Measurements from ENCODE around the gene C1QL4.
"Not testable (repeated sequence)": the region's sequence is repeated elsewhere in the genome, so short reads cannot be mapped to it uniquely, and the experiment has no call there.

The C1QL4 gene

DNA sequence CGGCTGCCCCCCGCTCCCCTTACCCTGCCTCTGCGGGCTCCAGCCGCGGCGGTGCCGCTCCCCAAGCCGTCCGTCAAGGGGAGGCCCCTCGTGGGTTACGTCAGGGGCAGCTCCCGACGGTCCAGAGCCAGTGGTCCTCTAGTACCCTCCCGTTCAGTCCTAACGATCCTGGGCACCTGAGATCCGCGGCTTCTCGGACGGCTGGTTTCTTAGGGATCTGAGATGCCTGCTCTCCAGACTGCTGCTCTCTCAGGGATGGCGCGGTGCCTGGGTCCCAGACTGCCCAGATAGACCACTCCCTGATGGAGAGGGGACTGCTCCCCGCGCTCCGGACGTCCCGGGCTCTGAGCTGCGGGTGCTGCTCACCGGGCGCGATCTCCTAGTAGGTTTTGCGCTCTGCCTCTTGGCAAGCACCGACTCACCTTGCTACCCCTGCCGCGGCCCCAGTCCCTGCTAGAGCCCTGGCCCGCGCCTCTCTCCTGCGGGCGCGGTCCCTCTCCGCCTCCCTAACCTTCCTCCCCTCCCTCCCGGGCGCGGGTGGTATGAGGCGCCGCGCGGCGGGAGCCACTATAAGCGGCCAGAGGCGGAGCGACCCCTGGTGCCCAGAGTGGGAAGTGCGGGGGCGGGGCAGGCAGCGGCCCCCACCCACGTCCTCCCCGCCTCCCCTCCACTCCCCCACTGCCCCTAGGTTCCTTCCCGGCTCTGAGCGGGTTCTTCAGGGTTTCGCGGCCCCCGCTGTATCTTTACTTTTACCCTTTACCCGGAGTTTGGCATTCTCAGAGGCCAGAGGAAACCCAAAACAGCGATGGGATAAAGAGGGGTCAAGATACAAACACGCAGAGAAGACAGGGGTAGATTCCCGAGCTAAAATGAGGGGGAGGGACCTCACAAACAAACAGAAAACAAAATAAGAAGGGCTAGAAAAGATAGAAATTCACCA, at the start of gene C1QL4:
C1QL4 (minus strand) TSS at position 544 of the 940 bp plus-strand sequence. CDS start 711 bp downstream, outside the sequence.
- peak; percentile 90 for DNase-seq

DNA sequence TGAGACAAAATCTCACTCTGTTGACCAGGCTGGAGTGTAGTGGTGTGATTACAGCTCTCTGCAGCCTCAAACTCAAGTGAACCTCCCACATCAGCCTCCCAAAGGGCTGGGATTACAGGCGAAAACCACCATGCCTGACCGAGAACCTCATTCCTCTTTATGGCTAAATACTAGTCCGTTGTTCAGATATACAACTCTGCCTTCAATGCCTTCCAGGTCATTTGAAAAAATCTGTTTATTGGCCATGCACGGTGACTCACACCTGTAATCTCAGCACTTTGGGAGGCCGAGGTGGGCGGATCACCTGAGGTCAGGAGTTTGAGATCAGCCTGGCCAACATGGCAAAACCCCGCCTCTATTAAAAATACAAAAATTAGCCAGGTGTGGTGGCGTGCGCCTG, 43.2 kb upstream of the C1QL4 start:
- DNase-seq, result not testable (repeated sequence)

DNA sequence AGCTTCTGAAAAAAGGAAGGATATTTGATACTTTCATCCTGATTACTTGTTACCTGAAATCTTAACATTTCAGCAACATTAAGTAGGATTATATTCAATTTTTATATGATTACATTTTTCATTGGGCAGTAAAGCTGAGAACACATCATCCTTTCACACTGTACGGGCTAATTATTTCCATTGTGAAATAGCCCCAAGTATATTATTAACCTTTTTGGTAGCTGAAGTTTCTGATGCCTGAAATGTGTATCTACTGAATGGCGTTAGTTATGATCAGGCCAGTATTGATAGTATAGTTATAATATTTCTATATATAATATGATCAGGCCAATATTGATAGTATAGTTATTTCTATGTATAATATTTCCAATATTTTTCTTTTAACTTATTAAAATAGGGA, 40.4 kb upstream of the C1QL4 start:
- DNase-seq, result no peak

DNA sequence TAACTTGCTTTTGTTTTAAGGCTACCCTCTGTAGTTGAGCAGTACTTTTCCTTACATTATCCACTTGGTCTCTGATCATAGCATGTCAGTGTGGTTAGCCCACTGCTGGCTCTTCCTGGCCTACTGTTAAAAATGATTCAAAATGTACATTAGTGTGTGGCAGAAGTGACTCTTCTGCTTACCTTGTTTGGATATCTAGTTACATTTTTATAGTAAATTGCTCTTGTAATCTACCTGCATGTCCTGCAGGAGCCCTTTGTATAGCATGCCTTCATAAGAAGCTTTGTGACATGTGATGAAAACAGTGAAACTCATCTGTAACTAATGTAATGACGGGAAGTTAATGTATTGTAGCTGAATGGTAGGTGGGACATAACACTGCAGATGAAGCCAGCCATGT, 38.4 kb upstream of the C1QL4 start:
- no peak for DNase-seq

DNA sequence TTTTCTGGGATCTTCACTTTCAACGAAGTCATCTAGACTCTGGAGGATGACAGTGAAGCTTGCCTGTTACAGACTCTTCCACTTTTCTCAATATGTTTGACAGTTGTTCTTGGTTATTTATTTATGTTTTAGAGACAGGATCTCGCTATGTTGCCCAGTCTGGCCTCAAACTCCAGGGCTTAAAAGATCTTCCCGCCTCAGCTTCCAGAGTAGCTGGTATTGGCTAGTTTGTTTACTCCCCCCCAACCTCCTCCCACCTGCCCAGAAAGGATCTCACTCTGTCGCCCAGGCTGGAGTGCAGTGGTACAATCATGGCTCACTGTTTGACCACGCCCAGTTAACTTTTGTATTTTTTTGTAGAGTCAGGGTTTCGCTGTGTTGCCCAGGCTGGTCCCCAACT, 33.6 kb upstream of the C1QL4 start:
- no peak for DNase-seq

DNA sequence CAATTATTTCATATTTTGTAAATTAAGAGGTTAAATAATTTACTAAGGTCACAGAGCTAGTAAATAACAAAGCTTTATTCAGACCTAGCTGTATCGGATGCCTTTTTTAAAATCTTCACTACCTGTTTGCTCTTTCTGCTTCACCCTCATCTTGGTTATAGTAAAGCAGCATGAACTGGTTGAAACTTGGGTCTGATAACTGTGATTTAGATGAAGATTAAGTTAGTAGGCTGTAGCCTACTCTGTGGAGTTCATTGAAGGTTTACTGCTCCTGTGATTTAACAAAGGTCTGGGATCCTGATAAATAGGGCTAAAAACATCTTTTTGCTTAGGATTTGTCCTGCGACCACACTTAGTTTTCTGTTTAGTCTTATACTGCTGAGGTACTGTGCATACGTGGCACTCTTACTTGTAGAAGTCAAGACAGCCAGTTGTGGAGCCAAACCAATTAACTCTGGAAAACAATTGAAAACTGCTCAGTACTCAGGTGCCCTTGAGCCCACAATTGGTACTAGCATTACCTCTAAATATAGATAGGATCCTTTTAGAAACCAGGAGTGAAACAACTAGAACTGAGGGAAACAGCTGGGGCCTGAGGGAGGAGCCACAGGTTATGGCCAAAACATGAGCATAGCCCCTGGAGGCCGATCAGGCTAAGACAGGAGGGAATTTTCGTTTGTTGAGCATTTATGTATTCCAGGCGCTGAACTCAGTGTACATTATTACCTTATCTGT, 32.6 kb upstream of the C1QL4 start:
- DNase-seq, result peak; percentile 23

DNA sequence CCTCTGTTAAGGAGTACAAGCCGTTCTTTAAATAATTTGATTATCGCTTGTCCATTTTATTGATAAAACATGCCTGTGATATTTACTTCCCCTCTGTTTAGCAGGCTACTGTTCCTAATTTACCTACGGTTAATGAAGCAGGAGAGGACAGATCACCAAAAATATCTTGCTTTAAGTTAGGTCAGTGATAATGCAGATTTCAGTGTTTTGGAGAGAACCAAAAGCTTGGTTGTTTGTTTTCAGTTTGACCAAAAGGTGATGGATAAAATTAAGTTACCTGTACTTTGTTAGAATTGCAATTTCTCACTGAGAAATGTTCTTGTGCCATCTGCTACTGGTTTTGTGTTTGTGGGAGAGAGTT, 31.2 kb upstream of the C1QL4 start:
- no peak for DNase-seq

DNA sequence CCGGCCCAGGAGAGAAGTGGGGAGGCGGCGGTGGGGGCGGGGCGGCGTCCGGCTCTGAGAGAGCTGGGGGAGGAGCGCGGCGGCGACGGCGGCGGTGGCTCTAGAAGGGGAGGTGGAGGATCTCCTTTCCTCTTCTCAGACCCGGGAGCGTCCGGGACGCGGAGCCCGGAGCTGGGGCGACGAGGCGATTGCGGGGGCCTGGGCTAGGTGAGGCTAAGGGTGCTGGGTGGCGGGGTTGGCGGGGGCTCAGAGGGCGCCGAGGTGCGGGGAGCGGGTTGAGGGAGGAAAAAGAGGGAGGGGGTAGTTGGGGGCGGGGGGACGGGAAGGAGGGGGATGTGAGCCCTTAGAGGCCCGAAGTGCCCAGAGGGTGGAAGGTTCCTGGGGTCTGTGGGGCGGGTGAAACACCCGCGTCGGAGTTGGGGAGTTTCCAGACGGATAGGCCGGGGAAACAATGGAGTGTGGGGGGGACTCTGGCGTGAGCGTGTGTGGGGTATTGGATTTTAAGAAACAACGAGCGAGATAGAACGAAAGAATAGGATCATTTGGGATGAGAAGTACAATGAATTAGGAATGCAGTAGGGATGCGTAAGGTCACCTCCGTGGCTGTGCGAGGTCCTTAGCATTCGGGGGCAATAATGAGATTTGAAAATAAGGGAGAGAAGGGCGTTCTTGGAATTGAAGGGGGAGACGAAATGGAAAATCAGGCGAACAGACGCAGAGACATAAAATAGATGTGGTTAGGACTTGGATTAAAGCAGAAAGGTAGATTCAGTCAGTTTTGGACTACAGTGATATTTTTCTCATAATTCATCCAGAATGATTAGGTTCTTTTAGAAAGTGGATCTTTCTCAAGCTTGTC, 30.6 kb upstream of the C1QL4 start, which contains the start of gene SPATS2:
SPATS2 (plus strand) TSS at position 82 of the 859 bp plus-strand sequence. CDS start 93,551 bp downstream, outside the sequence.
- no peak for DNase-seq

DNA sequence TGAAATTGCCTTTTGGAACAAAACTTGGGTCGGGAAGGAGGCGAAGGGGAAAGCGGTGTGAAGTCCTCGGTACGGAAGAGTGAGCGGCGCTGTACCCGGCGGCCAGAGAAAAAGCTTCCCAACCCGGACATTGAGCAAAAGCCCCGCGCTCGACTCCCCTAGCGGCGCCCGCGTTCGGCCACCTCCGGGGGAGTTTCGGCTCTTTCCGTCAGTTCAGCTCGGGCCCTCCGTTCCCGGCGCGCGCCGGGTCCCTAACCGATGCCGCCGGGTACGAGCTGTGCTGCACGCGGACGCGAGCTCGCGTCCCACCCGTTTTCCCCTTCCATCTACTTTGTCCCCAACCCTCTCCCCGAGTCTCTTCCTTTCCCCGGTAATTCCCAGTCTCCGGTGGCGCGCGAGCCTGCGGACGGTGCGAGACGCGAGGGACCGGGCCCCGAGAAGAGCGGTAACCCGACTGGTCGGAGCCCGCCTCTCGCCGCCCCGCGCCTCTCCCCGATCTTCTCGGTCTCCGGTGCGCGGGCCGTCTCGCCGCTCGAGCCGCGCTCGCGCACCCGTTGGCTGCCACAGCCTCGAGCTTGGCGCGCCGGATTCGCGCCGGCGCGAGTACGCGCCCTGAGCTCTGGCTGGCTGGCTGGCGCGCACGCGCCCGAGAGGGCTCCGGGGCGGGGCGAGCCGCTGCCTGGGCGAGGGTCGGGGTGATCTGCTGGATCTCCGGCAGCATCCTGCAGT, 29.8 kb upstream of the C1QL4 start:
- DNase-seq, result peak; percentile 88

DNA sequence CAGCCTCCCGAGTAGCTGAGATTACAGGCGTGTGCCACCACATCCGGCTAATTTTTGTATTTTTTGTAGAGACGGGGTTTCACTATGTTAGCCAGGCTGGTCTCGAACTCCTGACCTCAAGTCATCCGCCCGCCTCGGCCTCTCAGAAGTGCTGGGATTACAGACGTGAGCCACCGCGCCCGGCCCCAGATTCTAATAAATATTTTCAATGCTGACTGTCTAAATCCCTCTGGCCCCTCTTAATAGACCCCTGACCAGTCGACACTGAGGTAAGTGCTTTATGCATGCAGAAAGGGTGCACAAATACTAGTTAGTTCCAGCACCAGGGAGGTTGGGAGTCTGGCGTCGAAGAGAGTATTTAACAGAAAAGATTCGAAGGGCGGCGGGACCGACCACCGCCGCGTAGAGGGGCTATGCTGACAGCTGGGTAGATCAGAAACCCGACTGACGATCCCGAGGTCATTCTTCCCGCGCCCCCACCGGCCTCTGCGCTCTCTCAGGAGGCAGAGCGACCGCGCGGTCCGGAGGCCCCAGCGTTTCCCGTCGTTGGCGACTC, 29.2 kb upstream of the C1QL4 start:
- DNase-seq, result no peak

DNA sequence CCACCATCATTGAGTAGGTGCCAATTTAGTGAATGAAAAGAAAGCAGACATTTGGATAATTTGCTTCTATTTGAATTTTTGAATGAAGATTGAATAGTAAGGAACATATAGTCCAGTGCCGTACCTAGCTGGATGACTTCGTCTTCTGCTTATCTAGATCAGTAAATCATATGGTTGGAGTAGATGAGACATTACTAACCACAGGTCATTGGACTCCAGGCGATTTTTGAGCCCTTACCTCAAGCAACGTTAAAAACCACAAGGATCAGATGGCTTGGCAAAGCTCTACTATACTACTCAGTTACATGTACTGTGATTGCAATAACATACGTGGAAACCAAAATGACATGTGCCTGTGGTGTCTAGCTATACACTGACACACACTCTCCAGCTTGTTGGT, 28.6 kb upstream of the C1QL4 start:
- no peak for DNase-seq

DNA sequence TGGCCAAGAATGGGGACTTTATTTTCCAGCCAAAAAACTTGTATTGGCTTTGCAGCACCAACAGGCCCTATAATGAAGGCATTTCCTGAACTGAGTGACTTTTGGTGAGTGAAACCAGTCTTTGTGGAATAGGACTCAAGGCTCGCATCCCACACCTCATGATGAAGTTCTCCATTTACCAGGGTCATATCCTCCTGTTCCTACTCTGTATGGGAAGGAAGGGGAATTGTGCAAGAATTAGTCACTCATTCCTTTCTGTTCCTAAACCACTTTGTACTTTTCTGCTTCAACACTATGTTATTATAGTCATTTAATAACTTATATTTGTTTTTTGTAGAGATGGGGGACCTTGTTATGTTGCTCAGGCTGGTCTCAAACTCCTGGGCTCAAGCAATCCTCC, 28.0 kb upstream of the C1QL4 start:
- no peak for DNase-seq

DNA sequence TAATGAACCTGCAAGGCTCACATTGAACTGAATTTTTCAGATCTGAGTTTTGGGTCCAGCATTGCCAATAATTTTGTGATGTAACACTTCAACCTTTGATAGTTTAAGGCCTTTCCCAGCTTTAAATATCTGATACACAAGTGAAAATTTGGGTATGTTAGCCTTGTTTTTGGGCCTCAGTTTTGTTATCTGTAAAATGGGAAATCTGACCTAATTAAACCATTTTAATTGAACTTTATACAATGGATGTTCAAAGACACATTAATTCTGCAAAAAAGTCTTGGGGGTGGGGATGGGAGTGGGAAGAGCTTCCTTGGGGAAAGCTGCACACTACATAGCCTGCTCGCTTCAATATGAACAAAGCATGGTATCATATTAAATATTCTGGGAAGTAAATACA, 25.1 kb upstream of the C1QL4 start:
- DNase-seq, result no peak

DNA sequence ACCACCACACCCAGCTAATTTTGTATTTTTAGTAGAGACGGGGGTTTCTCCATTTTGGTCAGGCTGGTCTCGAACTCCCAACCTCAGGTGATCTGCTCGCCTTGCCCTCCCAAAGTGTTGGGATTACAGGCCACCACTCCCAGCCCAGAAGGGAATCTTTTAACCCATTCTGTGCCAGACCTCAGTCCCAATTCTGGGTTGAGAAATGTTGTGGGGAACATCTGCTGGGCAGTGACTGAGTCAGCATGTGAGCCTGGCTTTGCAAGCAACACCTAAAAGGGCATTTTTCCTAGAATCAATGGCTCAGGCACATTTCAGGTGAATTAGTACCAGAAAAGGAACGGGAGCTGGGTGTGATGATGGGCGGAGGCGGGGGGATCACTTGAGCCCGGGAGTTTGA, 22.7 kb upstream of the C1QL4 start:
- no peak for DNase-seq

DNA sequence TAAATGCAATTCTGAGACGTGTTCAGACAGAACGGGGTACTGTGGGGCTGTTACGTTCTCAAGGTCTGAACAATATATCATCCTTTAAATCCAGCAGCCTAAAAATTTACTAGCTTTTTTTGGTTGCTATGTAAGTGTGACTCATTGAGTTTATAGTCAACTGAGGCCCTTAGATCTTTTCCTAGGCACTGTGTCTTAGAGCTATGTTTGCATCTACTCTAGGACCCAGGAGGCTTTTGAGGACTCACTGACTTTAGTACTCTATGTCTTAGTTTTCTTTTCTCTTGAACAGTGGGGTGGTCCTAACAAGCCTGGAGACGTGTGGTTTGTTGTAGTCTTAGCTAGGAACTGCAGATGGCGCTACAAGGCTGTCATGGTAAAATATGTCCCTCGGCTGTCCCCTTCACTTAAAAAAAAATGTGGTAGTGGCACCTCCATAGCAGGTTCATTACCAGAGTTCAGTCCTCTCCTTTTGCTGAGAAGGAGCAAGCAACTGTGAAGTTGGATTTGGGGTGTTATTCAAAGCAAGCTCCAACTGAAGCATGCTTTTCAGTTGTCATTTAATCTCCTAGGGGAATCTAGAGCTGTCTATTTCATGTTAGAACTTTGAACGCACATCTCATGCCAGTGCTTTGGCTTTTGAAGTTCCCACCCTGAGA, 21.6 kb upstream of the C1QL4 start:
- peak; percentile 68 for DNase-seq

DNA sequence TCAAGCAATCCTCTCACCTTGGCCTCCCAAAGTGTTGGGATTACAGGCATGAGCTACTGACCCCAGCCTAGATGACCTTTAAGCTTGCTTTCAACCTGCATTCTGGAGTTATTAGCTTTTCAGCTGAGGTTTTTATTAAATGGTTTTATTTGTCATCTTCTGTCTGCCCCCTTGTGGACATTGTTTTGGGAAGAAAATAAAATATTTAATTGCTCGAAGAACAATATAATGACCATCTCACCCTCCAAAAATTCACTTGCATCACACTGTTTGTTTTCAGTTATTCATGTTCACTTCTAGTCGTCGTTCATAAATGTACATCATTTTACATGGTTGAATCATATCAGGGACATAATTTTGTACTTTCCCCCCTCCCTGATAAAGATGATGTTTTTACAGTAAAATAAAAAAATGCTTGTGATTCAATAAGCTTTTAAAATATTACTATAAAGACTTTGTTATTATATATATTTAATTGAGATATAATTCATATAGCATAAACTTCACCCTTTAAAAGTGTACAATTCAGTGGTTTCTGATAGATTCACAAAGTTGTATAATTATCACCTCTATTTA, 20.2 kb upstream of the C1QL4 start:
- DNase-seq, result no peak

DNA sequence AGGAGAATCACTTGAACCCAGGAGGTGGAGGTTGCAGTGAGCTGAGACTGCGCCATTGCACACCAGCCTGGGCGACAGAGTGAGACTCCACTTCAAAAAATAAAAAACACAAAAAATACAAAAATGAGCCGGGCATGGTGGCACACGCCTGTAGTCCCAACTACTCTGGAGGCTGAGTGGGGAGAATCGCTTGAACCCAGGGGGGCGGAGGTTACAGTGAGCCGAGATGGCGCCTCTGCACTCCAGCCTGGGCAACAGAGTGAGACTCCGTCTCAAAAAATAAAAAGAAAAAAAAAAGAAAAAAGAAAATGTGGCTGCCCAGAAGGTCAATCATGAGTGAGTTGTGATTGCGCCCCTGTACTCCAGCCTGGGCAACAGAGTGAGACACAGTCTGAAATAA, 18.9 kb upstream of the C1QL4 start:
- no peak for DNase-seq

DNA sequence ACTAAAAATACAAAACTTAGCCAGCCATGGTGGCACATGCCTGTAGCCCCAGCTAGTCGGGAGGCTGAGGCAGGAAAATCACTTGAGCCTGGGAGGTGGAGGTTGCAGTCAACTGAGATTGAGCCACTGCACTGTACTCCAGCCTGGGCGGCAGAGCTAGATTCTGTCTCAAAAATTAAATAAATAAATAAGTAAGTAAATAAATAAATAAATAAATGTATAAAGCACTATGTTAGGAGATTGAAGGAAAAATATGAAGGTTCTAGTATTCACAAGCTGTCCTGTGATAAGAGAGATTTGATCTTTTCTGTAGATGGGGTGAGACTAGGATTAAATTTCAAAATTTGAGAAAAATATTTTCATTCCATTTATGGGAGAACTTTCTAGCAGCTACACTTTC, 15.4 kb upstream of the C1QL4 start:
- DNase-seq, result no peak

DNA sequence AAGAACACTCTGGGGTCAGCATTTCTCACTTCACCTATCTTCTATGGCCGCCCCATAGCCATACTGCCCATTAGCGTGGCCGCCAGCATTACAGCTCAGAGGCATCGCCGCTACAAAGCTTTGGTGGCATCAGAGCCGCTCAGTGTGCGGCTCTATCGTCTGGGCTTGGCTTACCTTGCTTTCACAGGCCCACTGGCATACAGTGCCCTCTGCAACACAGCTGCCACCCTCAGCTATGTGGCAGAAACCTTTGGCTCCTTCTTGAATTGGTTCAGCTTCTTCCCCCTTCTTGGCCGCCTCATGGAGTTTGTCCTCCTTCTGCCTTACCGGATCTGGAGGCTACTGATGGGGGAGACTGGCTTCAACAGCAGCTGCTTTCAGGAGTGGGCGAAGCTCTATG, 12.3 kb upstream of the C1QL4 start:
- DNase-seq, result no peak

DNA sequence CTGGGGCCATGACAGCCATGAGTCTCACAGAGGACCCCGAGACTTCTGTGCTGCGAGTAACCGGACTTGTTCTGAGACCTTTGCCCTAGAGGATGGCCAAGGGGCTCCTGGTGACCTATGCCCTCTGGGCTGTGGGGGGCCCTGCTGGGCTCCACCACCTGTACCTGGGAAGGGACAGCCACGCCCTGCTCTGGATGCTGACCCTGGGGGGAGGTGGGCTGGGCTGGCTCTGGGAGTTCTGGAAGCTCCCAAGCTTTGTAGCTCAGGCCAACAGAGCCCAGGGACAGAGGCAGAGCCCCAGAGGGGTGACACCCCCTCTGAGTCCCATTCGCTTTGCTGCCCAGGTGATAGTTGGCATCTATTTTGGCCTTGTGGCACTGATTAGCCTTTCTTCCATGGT, 11.8 kb upstream of the C1QL4 start:
- no peak for DNase-seq
